GM23338 (cell line): ENCODE data around the gene OTUB1. TPM values are rescaled to one million over a fixed set of nuclear protein-coding genes. Genes with fewer than 3 reads are reported as not detected.

Experiments
- ATAC-seq: fragments of 200-7000 bp; cut with Tn5 transposase; 3 replicates; pipeline ENCODE4 v1.9.1; 2020
- DNase-seq: peaks from one replicate; pipeline ENCODE4 v3.0.0-alpha.2; 2015; ENCODE audit warnings: low spot score
- H2AFZ ChIP-seq: fragments of 200-600 bp; sonication (generic); 2 replicates; pipeline ENCODE4 v1.8.0; 2016; ENCODE audit warnings: antibody characterized with exemption, mild to moderate bottlenecking, moderate library complexity
- H3F3A ChIP-seq: fragments of 200-600 bp; sonication (generic); replicated peaks from 2 replicates; pipeline ENCODE4 v1.8.0; 2017; ENCODE audit warnings: antibody characterized with exemption, mixed run types, low read depth
- H3K27ac ChIP-seq: fragments of 200-600 bp; sonication (generic); 2 replicates; pipeline ENCODE4 v1.6.1; 2016; ENCODE audit warnings: low read depth
- H3K27me3 ChIP-seq: fragments of 200-600 bp; sonication (generic); 2 replicates; pipeline ENCODE4 v1.8.0; 2016; ENCODE audit warnings: mild to moderate bottlenecking, mixed run types, moderate library complexity; ENCODE audit not compliant: insufficient read depth
- H3K36me3 ChIP-seq: fragments of 200-600 bp; sonication (generic); 2 replicates; pipeline ENCODE4 v1.8.0; 2016; ENCODE audit warnings: mild to moderate bottlenecking; ENCODE audit not compliant: insufficient read depth
- H3K4me1 ChIP-seq: fragments of 200-600 bp; sonication (generic); 2 replicates; pipeline ENCODE4 v1.8.0; 2016; ENCODE audit warnings: mild to moderate bottlenecking, moderate library complexity; ENCODE audit not compliant: insufficient read depth
- H3K4me2 ChIP-seq: fragments of 200-600 bp; sonication (generic); 2 replicates; pipeline ENCODE4 v1.7.1; 2017; ENCODE audit warnings: mixed run types
- H3K4me3 ChIP-seq: fragments of 200-600 bp; sonication (generic); 2 replicates; pipeline ENCODE4 v1.6.1; 2016; ENCODE audit warnings: mixed run types
- H3K79me2 ChIP-seq: fragments of 200-600 bp; sonication (generic); replicated peaks from 2 replicates; pipeline ENCODE4 v1.8.0; 2017; ENCODE audit warnings: mild to moderate bottlenecking; ENCODE audit not compliant: insufficient read depth
- H3K9me2 ChIP-seq: fragments of 200-600 bp; sonication (generic); 2 replicates; pipeline ENCODE4 v1.8.0; 2017; ENCODE audit not compliant: insufficient read depth
- H4K20me1 ChIP-seq: fragments of 200-600 bp; sonication (generic); replicated peaks from 2 replicates; pipeline ENCODE4 v1.8.0; 2017; ENCODE audit warnings: mild to moderate bottlenecking; ENCODE audit not compliant: insufficient read depth
- H3K27ac Mint-ChIP-seq: 2 replicates; pipeline ENCODE4 v1.8.0; 2020; ENCODE audit warnings: inconsistent platforms, mild to moderate bottlenecking, moderate library complexity, mixed read lengths
- H3K27me3 Mint-ChIP-seq: 3 replicates; pipeline ENCODE4 v1.8.0; 2022; ENCODE audit warnings: low read depth, mild to moderate bottlenecking, moderate library complexity, mixed read lengths, inconsistent platforms; ENCODE audit not compliant: insufficient read depth, poor library complexity
- H3K36me3 Mint-ChIP-seq: 3 replicates; pipeline ENCODE4 v1.8.0; 2021; ENCODE audit warnings: low read depth, mild to moderate bottlenecking, inconsistent platforms, moderate library complexity, mixed read lengths
- H3K4me1 Mint-ChIP-seq: 3 replicates; pipeline ENCODE4 v1.8.0; 2020; ENCODE audit warnings: mild to moderate bottlenecking, inconsistent platforms, mixed read lengths
- H3K4me3 Mint-ChIP-seq: 3 replicates; pipeline ENCODE4 v1.8.0; 2021; ENCODE audit warnings: moderate library complexity, mild to moderate bottlenecking, inconsistent platforms, mixed read lengths
- H3K9me3 Mint-ChIP-seq: 3 replicates; pipeline ENCODE4 v1.8.0; 2020; ENCODE audit warnings: moderate library complexity, mild to moderate bottlenecking, inconsistent platforms, mixed read lengths
- CREB1 ChIP-seq: fragments of 250-450 bp; sonication (Bioruptor Pico); IDR thresholded peaks from 2 replicates; pipeline ENCODE4 v1.5.0; 2020; ENCODE audit warnings: low read depth, mild to moderate bottlenecking, moderate library complexity
- CTCF ChIP-seq, 2 experiments: fragments of 200-600 bp in 1 of 2; sonication (generic) in 1 of 2; conservative IDR thresholded peaks; 2 replicates each; pipeline versions ENCODE4 v1.5.1 to v1.6.1; 2016 to 2017; ENCODE audit warnings: antibody characterized with exemption in 2 of 2, low read depth in 2 of 2, mild to moderate bottlenecking in 2 of 2, moderate library complexity in 1 of 2
- ETS1 ChIP-seq: IDR thresholded peaks from 2 replicates; pipeline ENCODE4 v1.6.1; 2016; ENCODE audit warnings: antibody characterized with exemption
- EZH2 ChIP-seq: fragments of 200-600 bp; sonication (generic); IDR thresholded peaks from one replicate; pipeline ENCODE4 v1.8.0; 2017; ENCODE audit warnings: antibody characterized with exemption, mild to moderate bottlenecking, low read depth; ENCODE audit not compliant: unreplicated experiment
- EZH2phosphoT487 ChIP-seq: fragments of 200-600 bp; sonication (generic); IDR thresholded peaks from one replicate; pipeline ENCODE4 v1.8.1; 2018; ENCODE audit warnings: antibody characterized with exemption; ENCODE audit not compliant: unreplicated experiment
- JUNB ChIP-seq: IDR thresholded peaks from one replicate; pipeline ENCODE4 v1.6.1; 2016; ENCODE audit warnings: antibody characterized with exemption; ENCODE audit not compliant: unreplicated experiment
- NANOG ChIP-seq: IDR thresholded peaks from 2 replicates; pipeline ENCODE4 v1.6.1; 2016; ENCODE audit warnings: antibody characterized with exemption, borderline replicate concordance
- POLR2AphosphoS5 ChIP-seq: IDR thresholded peaks from 2 replicates; pipeline ENCODE4 v1.6.1; 2016; ENCODE audit warnings: antibody characterized with exemption, low read depth
- REST ChIP-seq: IDR thresholded peaks from one replicate; pipeline ENCODE4 v1.6.1; 2018; ENCODE audit warnings: antibody characterized with exemption; ENCODE audit not compliant: unreplicated experiment
- STAT1 ChIP-seq: IDR thresholded peaks from one replicate; pipeline ENCODE4 v1.6.1; 2016; ENCODE audit warnings: antibody characterized with exemption; ENCODE audit not compliant: unreplicated experiment
- ZNF114 ChIP-seq: fragments of 250-450 bp; sonication (Bioruptor Pico); IDR thresholded peaks from 2 replicates; pipeline ENCODE4 v1.5.0; 2020; ENCODE audit warnings: mild to moderate bottlenecking, moderate library complexity
- ZNF331 ChIP-seq: fragments of 250-450 bp; sonication (Bioruptor Pico); IDR thresholded peaks from 2 replicates; pipeline ENCODE4 v1.5.0; 2020; ENCODE audit warnings: low read depth, mild to moderate bottlenecking, moderate library complexity
- ZNF462 ChIP-seq: fragments of 250-450 bp; sonication (Bioruptor Pico); IDR thresholded peaks from 2 replicates; pipeline ENCODE4 v1.5.0; 2020; ENCODE audit warnings: mild to moderate bottlenecking, moderate library complexity
- polyA plus RNA-seq: library from polyadenylated mRNA; unstranded; fragments of >200 nt; fragmentation: Nextera tagmentation; extraction: Ambion mirVana; gene quantifications from 2 replicates; pipeline ENCODE4 v1.2.1, GENCODE V29; 2016
- total RNA-seq: library from RNA; depleted of rRNA; stranded (reverse); fragments of >200 nt; shearing (Covaris generic); gene quantifications from 2 replicates; pipeline ENCODE4 v1.2.3, GENCODE V29; 2014

The OTUB1 gene
- total and polyA plus RNA-seq, 2 experiments from 2014 or later: 122 to 207 TPM

- Mint-ChIP-seq H3K36me3 (no peaks in the 10 kb centered on the region), H3K27me3 (peaks cover 62% of the 10 kb centered on the region), H3K4me1 (peaks cover 23% of the 10 kb centered on the region), H3K27ac (no peak overlapping the region), H3K4me3 (no peak overlapping the region), H3K9me3 (no peaks in the 10 kb centered on the region)
- Histone ChIP-seq H3F3A (peaks cover 27% of the 10 kb centered on the region), H3K4me2 (no peak overlapping the region), H4K20me1 (no peaks in the 10 kb centered on the region; the same call in 1 of the 2 replicates), H3K27ac (no peak overlapping the region), H3K9me2 (no peaks in the 10 kb centered on the region), H3K79me2 (no peaks in the 10 kb centered on the region), H3K4me3 (no peak overlapping the region), H3K27me3 (peaks cover 94% of the 10 kb centered on the region), H3K36me3 (no peaks in the 10 kb centered on the region), H2AFZ (no peak overlapping the region), H3K4me1 (peaks cover 12% of the 10 kb centered on the region)
- TF ChIP-seq REST (no peak), EZH2phosphoT487 (no peak), ZNF462 (CRISPR knock-in tag) (no peak), ZNF331 (CRISPR knock-in tag) (no peak), ZNF114 (CRISPR knock-in tag) (no peak), NANOG (no peak), EZH2 (no peak), STAT1 (no peak), CTCF (conservative IDR thresholded peaks at IDR 0.05; ENCODE audit: low read depth in 2 of 2) (no peak), POLR2AphosphoS5 (no peak), CREB1 (CRISPR knock-in tag) (no peak), ETS1 (no peak), JUNB (no peak)
- ATAC-seq (no peak), DNase-seq (no peak)
Observed at GRCh38 chr11:64004590-64004984, 18.3 kb downstream of the OTUB1 start.
